Transverse colon (tissue), 4 donors: Measurements from ENCODE around the gene CTBP1.

Source experiments
- EP300 ChIP-seq: sonication (generic); formaldehyde crosslinking; IDR thresholded peaks from one replicate; pipeline ENCODE4 v1.6.1; 2017; ENCODE audit warnings: antibody characterized with exemption, low read depth
- POLR2A ChIP-seq: fragments of 450-650 bp; IDR thresholded peaks from one replicate; pipeline ENCODE4 v1.6.1; 2016; ENCODE audit warnings: antibody characterized with exemption, mild to moderate bottlenecking, moderate library complexity
- POLR2AphosphoS5 ChIP-seq, 3 donors: sonication (generic); formaldehyde crosslinking; IDR thresholded peaks; one replicate each; pipeline ENCODE4 v1.6.1; 2016; ENCODE audit warnings: antibody characterized with exemption in 3 of 3
- TF ChIP-seq, protein P1 (sequence below), 5 experiments: fragments of 200-600 bp in 3 of 5; fragments of 450-650 bp in 2 of 5; sonication (generic) in 3 of 5; IDR thresholded peaks; 1 replicate in 2 of 5; 2 replicates in 3 of 5; pipeline ENCODE4 v1.5.1; 2016 to 2017; ENCODE audit warnings: antibody characterized with exemption in 5 of 5, inconsistent platforms in 3 of 5, mild to moderate bottlenecking in 2 of 5, moderate library complexity in 1 of 5

- TF ChIP-seq, protein P1, sequence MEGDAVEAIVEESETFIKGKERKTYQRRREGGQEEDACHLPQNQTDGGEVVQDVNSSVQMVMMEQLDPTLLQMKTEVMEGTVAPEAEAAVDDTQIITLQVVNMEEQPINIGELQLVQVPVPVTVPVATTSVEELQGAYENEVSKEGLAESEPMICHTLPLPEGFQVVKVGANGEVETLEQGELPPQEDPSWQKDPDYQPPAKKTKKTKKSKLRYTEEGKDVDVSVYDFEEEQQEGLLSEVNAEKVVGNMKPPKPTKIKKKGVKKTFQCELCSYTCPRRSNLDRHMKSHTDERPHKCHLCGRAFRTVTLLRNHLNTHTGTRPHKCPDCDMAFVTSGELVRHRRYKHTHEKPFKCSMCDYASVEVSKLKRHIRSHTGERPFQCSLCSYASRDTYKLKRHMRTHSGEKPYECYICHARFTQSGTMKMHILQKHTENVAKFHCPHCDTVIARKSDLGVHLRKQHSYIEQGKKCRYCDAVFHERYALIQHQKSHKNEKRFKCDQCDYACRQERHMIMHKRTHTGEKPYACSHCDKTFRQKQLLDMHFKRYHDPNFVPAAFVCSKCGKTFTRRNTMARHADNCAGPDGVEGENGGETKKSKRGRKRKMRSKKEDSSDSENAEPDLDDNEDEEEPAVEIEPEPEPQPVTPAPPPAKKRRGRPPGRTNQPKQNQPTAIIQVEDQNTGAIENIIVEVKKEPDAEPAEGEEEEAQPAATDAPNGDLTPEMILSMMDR (IDR thresholded peaks at IDR 0.05), result no peak
- TF ChIP-seq POLR2A (no peak), POLR2AphosphoS5 (IDR thresholded peaks at IDR 0.05) (no peak), EP300 (no peak)
Observed at GRCh38 chr4:1211371-1211770, 37.6 kb downstream of the CTBP1 start.
